Activated T-cell treated with anti-CD3 and anti-CD28 coated beads for 48 hours (primary cell): ENCODE measurements around the gene RTL9.
"Not testable (repeated sequence)": the region's sequence is repeated elsewhere in the genome, so short reads cannot be mapped to it uniquely, and the experiment has no call there.

Experiments used
- DNase-seq: peaks from one replicate; pipeline ENCODE4 v3.0.0-alpha.2; 2020; ENCODE audit warnings: low read depth

The RTL9 gene

DNA sequence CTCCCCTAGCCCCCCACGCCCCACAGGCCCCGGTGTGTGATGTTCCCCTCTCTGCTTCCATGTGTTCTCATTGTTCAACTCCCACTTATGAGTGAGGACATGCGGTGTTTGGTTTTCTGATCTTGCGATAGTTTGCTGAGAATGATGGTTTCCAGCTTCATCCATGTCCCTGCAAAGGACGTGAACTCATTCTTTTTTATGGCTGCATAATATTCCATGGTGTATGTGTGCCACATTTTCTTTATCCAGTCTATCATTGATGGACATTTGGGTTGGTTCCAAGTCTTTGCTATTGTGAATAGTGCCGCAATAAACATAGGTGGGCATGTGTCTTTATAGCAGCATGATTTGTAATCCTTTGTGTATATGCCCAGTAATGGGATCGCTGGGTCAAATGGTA is 47.6 kb downstream of the RTL9 start:
- not testable (repeated sequence) for DNase-seq

DNA sequence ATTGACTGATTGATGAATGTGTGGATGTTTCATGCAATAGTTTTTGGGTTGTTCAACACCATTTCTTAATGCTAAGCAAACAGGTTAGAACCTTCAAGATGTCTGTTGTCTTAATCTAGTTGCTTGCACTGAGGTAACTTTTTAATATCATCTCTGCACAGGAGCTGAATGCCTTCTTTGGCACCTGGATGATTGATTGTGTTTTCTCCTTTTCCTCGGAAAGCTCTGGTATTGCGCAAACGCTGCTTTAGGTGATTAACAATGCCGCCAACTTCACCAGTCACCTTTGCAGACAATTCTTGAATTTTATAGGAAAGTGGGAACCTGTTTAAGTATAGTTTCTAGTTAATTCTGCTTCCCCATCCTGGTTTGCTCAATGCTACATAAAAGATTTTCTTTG is 48.2 kb downstream of the RTL9 start:
- no peak for DNase-seq

DNA sequence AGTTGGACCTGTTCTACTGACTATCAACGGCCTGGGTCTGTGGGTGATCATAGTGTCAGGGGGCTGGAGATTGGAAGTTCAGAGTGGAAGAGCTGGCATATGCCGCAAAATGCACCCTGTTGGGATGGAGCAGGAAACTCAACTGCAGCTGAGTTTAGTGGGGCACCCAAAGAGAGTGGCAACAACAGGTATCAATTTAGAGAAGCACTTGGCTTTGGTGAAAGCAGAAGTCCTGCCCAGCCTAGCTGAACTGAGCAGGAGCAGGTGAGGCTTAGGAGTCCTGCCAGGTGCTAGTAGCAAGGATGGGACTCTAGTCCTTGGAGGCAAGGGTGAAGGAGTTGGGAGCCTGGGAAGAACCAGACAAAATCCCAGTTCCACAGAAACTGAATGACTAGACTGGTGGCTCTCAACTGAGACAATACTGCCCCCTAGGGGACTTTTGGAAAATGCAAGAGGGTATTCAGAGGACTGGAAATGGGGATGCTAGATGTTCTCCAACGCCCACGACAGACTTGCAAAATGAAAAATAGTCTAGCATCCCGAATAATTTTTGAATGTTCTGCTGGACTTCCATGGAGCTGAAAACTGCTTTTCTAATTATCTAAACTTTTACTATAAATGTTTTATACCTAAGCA is 49.4 kb downstream of the RTL9 start:
- DNase-seq = no peak
